Right renal cortex interstitium (tissue), 3 donors: ENCODE results near the gene TENT5A. TPM values are rescaled to one million over a fixed set of nuclear protein-coding genes. Genes with fewer than 3 reads are reported as not detected.
"Not testable (repeated sequence)": the region's sequence is repeated elsewhere in the genome, so short reads cannot be mapped to it uniquely, and the experiment has no call there.

Source experiments
- DNase-seq, 3 donors: peaks; one replicate each; pipeline ENCODE4 v3.0.0-alpha.2; 2013; ENCODE audit warnings: low read depth in 3 of 3, low spot score in 2 of 3
- polyA plus RNA-seq, 3 donors: library from polyadenylated mRNA; unstranded; fragments of 120-200 nt; gene quantifications; one replicate each; pipeline ENCODE4 v1.2.1, GENCODE V29; 2013; ENCODE audit not compliant: insufficient read length in 3 of 3

TENT5A gene
- 1 to 10 TPM; 4.0 to 4.5 (median 4.3) TPM for polyA plus RNA-seq

GRCh38 chr6:81752084-81752920, at the start of gene TENT5A:
Gene TENT5A, minus strand, starts transcription at chr6:81752681. Its CDS starts 540 bp downstream, at chr6:81752141.
- DNase-seq: peak; percentile 45 to 69 (median 66)

DNA sequence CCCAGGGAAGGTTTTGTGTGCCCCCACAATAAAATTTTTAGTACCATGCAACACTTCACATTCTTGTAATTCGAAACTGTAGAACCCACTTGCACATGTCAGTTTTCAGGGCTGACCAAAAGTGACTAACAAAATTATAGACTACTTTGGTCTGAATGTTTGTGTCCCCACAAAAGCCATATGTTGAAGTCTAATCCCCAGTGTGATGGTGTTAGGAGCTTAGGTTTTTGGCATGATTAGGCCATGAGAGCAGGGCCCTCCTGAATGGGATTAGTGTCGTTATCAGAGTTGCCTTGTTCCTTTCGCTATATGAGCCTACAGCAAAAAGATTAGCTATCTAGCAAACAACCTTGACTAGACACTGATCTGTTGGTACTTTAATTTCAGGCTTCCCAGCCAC, 49.0 kb upstream of the TENT5A start:
- DNase-seq: no peak

- DNase-seq: no peak
Observed at GRCh38 chr6:81800666-81801065, 48.2 kb upstream of the TENT5A start.

- no peak for DNase-seq
Observed at GRCh38 chr6:81799323-81799722, 46.8 kb upstream of the TENT5A start.

GRCh38 chr6:81797591-81797990, 45.1 kb upstream of the TENT5A start:
- no peak for DNase-seq

DNA sequence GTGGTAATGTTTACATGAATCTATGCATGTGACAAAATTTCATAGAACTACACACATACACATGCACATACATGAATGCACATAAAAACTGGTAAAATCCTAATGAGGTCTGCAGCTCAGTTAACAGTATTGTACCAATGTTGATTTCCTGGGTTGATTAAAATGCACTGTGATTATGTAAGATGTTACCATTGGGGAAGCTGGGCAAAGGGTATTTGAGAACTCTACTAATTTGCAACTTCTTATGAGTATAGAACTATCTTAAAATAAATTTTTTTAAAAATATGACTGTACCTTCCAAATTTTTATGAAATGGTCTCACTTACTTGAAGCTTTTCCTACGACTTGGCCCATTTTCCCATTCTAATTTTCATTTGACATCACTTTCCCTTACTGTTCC, 43.4 kb upstream of the TENT5A start:
- no peak for DNase-seq

GRCh38 chr6:81793821-81794475, 41.5 kb upstream of the TENT5A start:
- no peak for DNase-seq

- no peak for DNase-seq
Observed at GRCh38 chr6:81792826-81793225, 40.3 kb upstream of the TENT5A start.

- no peak for DNase-seq
Observed at GRCh38 chr6:81791756-81792155, 39.3 kb upstream of the TENT5A start.

GRCh38 chr6:81790034-81790433, 37.6 kb upstream of the TENT5A start:
- no peak for DNase-seq

GRCh38 chr6:81789291-81789690, 36.8 kb upstream of the TENT5A start:
- DNase-seq: no peak

- DNase-seq: no peak
Observed at GRCh38 chr6:81788748-81789147, 36.3 kb upstream of the TENT5A start.

DNA sequence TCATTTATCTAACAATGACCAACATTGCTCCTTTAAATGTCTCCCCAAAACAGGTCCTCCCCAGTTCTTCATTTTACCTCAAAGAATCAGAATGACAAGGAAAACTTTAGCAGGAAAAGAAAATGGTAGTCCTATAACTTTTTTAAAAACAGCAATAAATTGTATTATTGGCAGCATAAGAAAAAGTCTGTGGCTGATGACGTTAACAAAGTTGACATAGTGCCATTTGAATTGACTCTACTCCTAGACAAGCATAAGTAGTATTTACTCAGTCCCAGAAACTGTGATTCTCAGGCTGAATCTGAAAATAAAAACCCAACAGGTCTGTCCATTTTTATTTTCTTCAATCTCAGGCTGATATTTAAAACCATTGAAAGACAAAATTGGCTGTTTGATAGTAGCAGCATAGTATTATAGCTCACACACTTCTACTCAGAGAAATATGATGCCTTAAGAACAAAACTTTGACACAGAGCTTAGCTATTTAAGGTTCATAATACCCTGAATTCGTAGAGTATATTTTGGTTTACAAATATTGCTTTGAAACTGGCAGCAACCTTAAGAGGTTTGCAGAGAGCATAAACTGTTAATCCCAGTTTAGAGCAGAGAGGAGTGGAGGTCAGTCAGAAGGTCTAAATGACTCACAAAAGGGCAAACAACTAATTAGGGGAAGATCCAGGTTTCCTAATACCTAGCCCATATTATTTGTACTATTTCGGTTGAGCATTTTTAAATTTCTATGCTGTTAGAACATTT, 35.0 kb upstream of the TENT5A start:
- no peak for DNase-seq

DNA sequence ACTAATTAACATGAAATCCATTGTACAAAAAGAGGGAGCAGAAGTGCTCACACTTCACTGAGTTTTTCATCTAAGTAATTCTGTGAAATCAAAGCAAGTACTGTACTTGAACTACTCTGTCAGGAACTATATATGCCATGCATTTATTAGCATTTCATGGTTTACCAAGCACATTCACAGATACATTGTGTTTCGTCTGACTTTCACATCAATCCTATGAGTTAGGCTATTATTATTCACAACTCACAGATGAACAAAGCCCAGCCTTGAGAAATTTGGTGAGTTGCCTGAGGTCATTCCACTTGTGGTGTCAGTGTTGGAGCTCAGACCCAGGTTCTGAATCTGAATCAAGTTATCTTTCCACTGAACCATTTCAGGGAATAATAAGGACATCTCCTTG, 33.7 kb upstream of the TENT5A start:
- no peak for DNase-seq

GRCh38 chr6:81785377-81785776, 32.9 kb upstream of the TENT5A start:
- DNase-seq: no peak

DNA sequence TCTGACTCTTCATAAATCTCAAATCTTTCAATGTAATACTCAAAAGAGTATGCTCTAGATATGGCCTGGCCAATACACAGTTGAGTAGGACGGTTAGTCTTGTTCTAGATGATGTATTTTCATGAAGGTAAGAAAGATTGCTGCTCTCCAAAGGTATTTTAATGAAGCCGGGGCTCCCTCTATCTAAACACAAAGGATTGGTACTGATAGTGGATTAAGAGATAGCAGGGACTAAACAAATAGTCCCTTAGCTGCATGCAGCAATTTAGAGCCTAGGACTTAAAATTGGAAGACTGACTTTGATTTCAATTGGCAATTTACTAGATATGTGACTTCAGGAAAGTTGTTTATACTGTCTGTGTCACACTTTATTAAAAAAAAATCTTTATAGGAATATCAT, 31.4 kb upstream of the TENT5A start:
- no peak for DNase-seq

- no peak for DNase-seq
Observed at GRCh38 chr6:81781624-81782023, 29.1 kb upstream of the TENT5A start.

DNA sequence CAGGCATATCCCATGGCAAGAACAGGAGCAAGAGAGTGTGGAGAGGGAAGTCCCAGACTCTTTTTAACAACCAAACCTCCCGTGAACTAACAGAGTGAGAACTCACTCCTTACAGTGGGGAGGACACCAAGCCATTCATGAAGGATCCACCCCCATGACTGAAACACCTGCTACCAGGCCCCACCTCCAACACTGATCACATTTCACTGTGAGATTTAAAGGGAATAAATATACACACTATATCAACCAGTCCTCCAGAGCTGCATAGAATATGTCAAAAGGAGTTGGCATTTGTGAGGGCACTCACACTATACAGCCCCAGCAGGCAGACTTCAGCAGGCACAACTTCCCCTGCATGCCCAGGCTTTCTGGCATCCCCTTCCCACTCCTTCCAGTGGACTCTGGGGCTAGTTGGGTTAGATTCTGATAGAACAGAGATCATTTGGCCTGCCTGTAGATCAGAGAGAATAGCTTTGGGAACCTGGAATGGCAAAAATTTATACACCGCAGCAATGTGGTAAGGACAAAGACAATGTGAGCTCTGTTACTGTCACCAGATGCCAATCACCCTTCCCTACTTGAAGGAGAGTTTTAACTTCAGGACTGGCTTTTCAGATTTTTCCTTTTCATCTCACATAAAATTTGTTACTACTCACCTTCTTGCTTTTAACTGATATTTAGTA, 25.2 kb upstream of the TENT5A start:
- no peak for DNase-seq

- not testable (repeated sequence) for DNase-seq
Observed at GRCh38 chr6:81776219-81776618, 23.7 kb upstream of the TENT5A start.

DNA sequence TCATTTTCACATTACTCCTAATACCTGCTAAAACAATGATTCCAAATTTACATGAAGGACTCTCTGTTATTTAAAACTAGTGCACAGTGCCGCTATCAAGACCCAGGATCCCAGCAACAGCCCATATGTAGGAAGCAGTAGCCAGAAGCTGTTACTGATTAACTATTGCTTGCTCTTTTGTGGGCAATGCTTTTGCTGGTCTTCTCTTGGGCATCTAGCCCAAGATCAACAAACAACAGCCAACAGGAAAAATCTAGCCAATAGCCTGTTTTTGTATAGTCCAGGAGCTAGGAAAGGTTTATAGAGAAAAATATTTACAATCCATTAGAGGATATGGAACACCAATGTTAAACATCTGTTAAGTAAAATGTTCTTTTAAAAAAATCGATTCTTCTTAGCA, 22.1 kb upstream of the TENT5A start:
- no peak for DNase-seq

DNA sequence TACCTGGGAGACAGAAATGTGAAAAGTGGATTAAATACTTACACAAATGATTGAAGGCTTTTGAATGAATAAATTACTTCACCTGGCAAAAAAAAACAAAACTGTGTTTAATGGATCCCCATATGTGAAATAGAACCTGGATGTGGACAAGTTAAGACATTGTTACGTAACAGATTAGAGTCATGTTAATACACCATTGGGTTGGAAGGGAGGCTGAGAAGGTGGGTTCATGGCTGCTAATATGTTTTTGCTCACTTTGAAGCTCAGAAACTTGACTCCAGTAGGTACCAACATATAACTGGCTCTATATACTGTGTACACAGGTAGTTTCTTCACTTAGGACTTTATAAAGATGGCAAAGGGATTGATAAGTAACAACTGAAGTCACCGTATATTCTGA, 21.4 kb upstream of the TENT5A start:
- DNase-seq: no peak
